K562 (cell line): ENCODE results near the gene RBM26. TPM values are rescaled to one million over a fixed set of nuclear protein-coding genes. Genes with fewer than 3 reads are reported as not detected.
A peak's percentile ranks its signal among the peaks of the same experiment; 100 is the strongest.

Experiments
- ATAC-seq: fragments of 200-7000 bp; cut with Tn5 transposase; 3 replicates; pipeline ENCODE4 v1.9.1; 2020; ENCODE audit warnings: moderate library complexity
- BruUV-seq: library from RNA; stranded (reverse); fragments of 400-500 nt; replicated peaks from 2 replicates; lab custom pipeline; 2021; lab: Mats Ljungman, UMichigan
- CTCF ChIA-PET: fragments of 300-600 bp; formaldehyde crosslinking; extraction: SDS; loops from one replicate; lab custom pipeline; 2021; ENCODE audit warnings: low intra/inter-chr PET ratio; lab: Yijun Ruan, JAX
- POLR2A ChIA-PET: fragments of 300-600, 350-650 bp; sonication (Branson Sonifier 250); formaldehyde crosslinking; extraction: SDS; loops from one replicate; lab custom pipeline; 2021; ENCODE audit warnings: antibody characterized with exemption, inconsistent platforms; lab: Yijun Ruan, JAX
- DNase-seq, 4 experiments: peaks; one replicate each; pipeline versions ENCODE4 v3.0.0 to v3.0.0-alpha.2; 2011 to 2018; ENCODE audit warnings: low spot score in 3 of 4, mixed read lengths in 3 of 4; ENCODE audit errors: extremely low read depth in 1 of 4
- FAIRE-seq: peaks from 2 replicates; lab custom pipeline; 2011; peaks lifted over from hg19 to GRCh38; lab: Jason Lieb, UNC
- H2AFZ ChIP-seq: 2 replicates; pipeline ENCODE4 v1.6.0; 2011; ENCODE audit warnings: low read depth, low read length, control low read depth, inconsistent platforms
- H3K27ac ChIP-seq: fragments of 200-600 bp; 3 replicates; pipeline ENCODE4 v1.8.0; 2011; ENCODE audit warnings: low read depth, mild to moderate bottlenecking, control low read depth, inconsistent platforms, low read length, moderate library complexity, mixed read lengths; ENCODE audit errors: extremely low read depth
- H3K27me3 ChIP-seq, 2 experiments: fragments of 300-600 bp in 1 of 2; 2 replicates in 1 of 2; 3 replicates in 1 of 2; pipeline versions ENCODE4 v1.6.0 to v1.8.0; 2011; ENCODE audit warnings: inconsistent platforms in 2 of 2, low read length in 2 of 2, mild to moderate bottlenecking in 1 of 2, mixed read lengths in 1 of 2, moderate library complexity in 1 of 2; ENCODE audit not compliant: control insufficient read depth in 2 of 2, insufficient read depth in 2 of 2
- H3K36me3 ChIP-seq: fragments of 300-600 bp; 3 replicates; pipeline ENCODE4 v1.8.0; 2011; ENCODE audit warnings: mild to moderate bottlenecking, low read length, inconsistent platforms; ENCODE audit not compliant: control insufficient read depth, insufficient read depth
- H3K4me1 ChIP-seq, 2 experiments: fragments of 200-600 bp in 1 of 2; replicated peaks in 1 of 2; 2 replicates in 1 of 2; 3 replicates in 1 of 2; pipeline versions ENCODE4 v1.5.1 to v1.8.0; 2011; ENCODE audit warnings: inconsistent platforms in 2 of 2, low read length in 2 of 2, mild to moderate bottlenecking in 1 of 2, mixed read lengths in 1 of 2, moderate library complexity in 1 of 2; ENCODE audit not compliant: control insufficient read depth in 2 of 2, insufficient read depth in 2 of 2
- H3K4me2 ChIP-seq: 2 replicates; pipeline ENCODE4 v1.6.1; 2011; ENCODE audit warnings: low read length, control low read depth, inconsistent platforms, mixed read lengths; ENCODE audit not compliant: insufficient read depth
- H3K4me3 ChIP-seq: fragments of 200-600 bp; sonication (generic), shearing (Covaris generic); 2 replicates; pipeline ENCODE4 v1.5.1; 2016; ENCODE audit warnings: control low read depth, inconsistent platforms
- H3K79me2 ChIP-seq: fragments of 200-600 bp; 3 replicates; pipeline ENCODE4 v1.8.0; 2011; ENCODE audit warnings: low read length, inconsistent platforms; ENCODE audit not compliant: control insufficient read depth, insufficient read depth
- H3K9ac ChIP-seq, 2 experiments: 2 replicates each; pipeline versions ENCODE4 v1.6.0 to v1.6.1; 2011; ENCODE audit warnings: low read depth in 2 of 2, low read length in 2 of 2, control low read depth in 1 of 2, inconsistent platforms in 1 of 2, mild to moderate bottlenecking in 1 of 2, mixed read lengths in 1 of 2; ENCODE audit not compliant: insufficient read depth in 1 of 2
- H3K9me1 ChIP-seq: one replicate; pipeline ENCODE4 v1.6.0; 2011; ENCODE audit warnings: inconsistent platforms, mild to moderate bottlenecking, low read length, moderate library complexity; ENCODE audit not compliant: control insufficient read depth, insufficient read depth
- H3K9me3 ChIP-seq: replicated peaks from 2 replicates; pipeline ENCODE4 v1.5.1; 2011; ENCODE audit warnings: low read depth, low read length, inconsistent platforms; ENCODE audit not compliant: control insufficient read depth, insufficient read depth
- H4K20me1 ChIP-seq: replicated peaks from 2 replicates; pipeline ENCODE4 v1.6.1; 2011; ENCODE audit warnings: low read length, inconsistent platforms, mixed read lengths; ENCODE audit not compliant: control insufficient read depth, insufficient read depth
- CBFA2T3 ChIP-seq: fragments of 450-650 bp; IDR thresholded peaks from 2 replicates; pipeline ENCODE4 v1.6.1; 2017
- CCAR2 ChIP-seq: fragments of 200-400 bp; formaldehyde crosslinking; IDR thresholded peaks from 2 replicates; pipeline ENCODE4 v1.6.1; 2017; ENCODE audit warnings: mild to moderate bottlenecking, low read depth, low read length
- MAX ChIP-seq: sonication (generic); formaldehyde crosslinking; IDR thresholded peaks from 2 replicates; pipeline ENCODE4 v1.9.0; 2022; ENCODE audit warnings: mild to moderate bottlenecking, missing genetic modification reagents
- MEF2A ChIP-seq: IDR thresholded peaks from 2 replicates; pipeline ENCODE4 v1.6.1; 2011; ENCODE audit warnings: low read depth, mild to moderate bottlenecking, low read length, moderate library complexity; ENCODE audit not compliant: control insufficient read depth
- MLLT1 ChIP-seq, 2 experiments: fragments of 450-650 bp; IDR thresholded peaks; 2 replicates each; pipeline ENCODE4 v1.6.1; 2016
- NFIC ChIP-seq: fragments of 450-650 bp; IDR thresholded peaks from 2 replicates; pipeline ENCODE4 v1.6.1; 2017; ENCODE audit warnings: mild to moderate bottlenecking, inconsistent platforms
- RFX1 ChIP-seq: fragments of 450-650 bp; IDR thresholded peaks from 2 replicates; pipeline ENCODE4 v1.6.1; 2016; ENCODE audit warnings: mild to moderate bottlenecking, moderate library complexity
- SOX6 ChIP-seq: fragments of 450-650 bp; IDR thresholded peaks from 2 replicates; pipeline ENCODE4 v1.6.1; 2014; ENCODE audit warnings: mild to moderate bottlenecking
- TCF3 ChIP-seq: sonication (generic); formaldehyde crosslinking; IDR thresholded peaks from 2 replicates; pipeline ENCODE4 v1.4.0; 2020; ENCODE audit warnings: mild to moderate bottlenecking, missing genetic modification reagents
- ZBTB17 ChIP-seq: fragments of 450-650 bp; formaldehyde crosslinking; IDR thresholded peaks from 2 replicates; pipeline ENCODE4 v1.4.0; 2020; ENCODE audit warnings: mild to moderate bottlenecking
- WGBS: fragments of 100-300 bp; shearing (Covaris generic); methylation state at CpG from one replicate; pipeline ENCODE4 v1.1.6; 2016; ENCODE audit warnings: low coverage, mixed read lengths; ENCODE audit not compliant: insufficient coverage; ENCODE audit errors: missing lambda C conversion rate; 5-methylcytosine and 5-hydroxymethylcytosine counted together
- in situ Hi-C: fragments of 300-500 bp; cut with MboI; formaldehyde crosslinking; loops from 4 replicates; pipeline ENCODE4 v1.15.0; 2018; ENCODE audit warnings: inconsistent platforms, mixed read lengths
- intact Hi-C: fragments of 100-400 bp; cut with micrococcal nuclease; formaldehyde crosslinking; loops from 2 replicates; pipeline ENCODE4 v1.14.2; 2022
- polyA plus RNA-seq, 8 experiments: library from polyadenylated mRNA; depleted of rRNA in 4 of 8; stranded (reverse) in 5 of 8; unstranded in 3 of 8; fragments of >200 nt; fragmentation: Nextera tagmentation in 2 of 8; fragmentation: Illumina TruSeq in 1 of 8; extraction: Ambion mirVana in 2 of 8; extraction: Trizol in 1 of 8; gene quantifications; 2 replicates each; pipeline versions ENCODE4 v1.2.1 to v1.2.3, GENCODE V29; 2011 to 2014; ENCODE audit warnings: inconsistent platforms in 1 of 8, missing spikeins in 1 of 8
- total RNA-seq, 7 experiments: library from RNA; depleted of rRNA in 6 of 7; stranded (reverse); fragments of >200 nt in 6 of 7; fragmentation: Illumina TruSeq in 2 of 7; extraction: Trizol in 2 of 7; gene quantifications; 2 replicates each; pipeline versions ENCODE4 v1.2.1 to v1.2.3, GENCODE V29; 2011 to 2021; ENCODE audit warnings: low replicate concordance in 1 of 7

RBM26 gene
- total and polyA plus RNA-seq, 9 of the 15 experiments (the other 6 are each of a cell fraction or from before 2014, with no cell fraction given): 10.0 to 42.4 (median 26.4) TPM

- no peak for FAIRE-seq
Observed at GRCh38 chr13:79314652-79315051, 91.4 kb downstream of the RBM26 start.

GRCh38 chr13:79312340-79312855 lies 93.7 kb downstream of the RBM26 start:
- Histone ChIP-seq H3K27ac (no peak overlapping the region), H3K9me3 (no peaks in the 10 kb centered on the region), H3K4me1 (peaks cover 0 to 2% of the 10 kb centered on the region in 2 experiments; a peak in 1 of 5 replicates), H4K20me1 (no peaks in the 10 kb centered on the region; the same call in 1 of the 2 replicates), H3K9ac (no peak overlapping the region), H3K79me2 (no peaks in the 10 kb centered on the region), H2AFZ (no peak overlapping the region), H3K4me2 (no peak overlapping the region), H3K4me3 (no peak overlapping the region), H3K9me1 (no peaks in the 10 kb centered on the region), H3K27me3 (no peaks in the 10 kb centered on the region), H3K36me3 (peaks cover 11% of the 10 kb centered on the region; the same call in 1 of the 3 replicates)
- no peak for FAIRE-seq
- intact Hi-C loops: no loop called here
- no peak for DNase-seq
- POLR2A ChIA-PET: no interaction called here
- in situ Hi-C loops: no loop called here
- TF ChIP-seq MLLT1 (IDR thresholded peaks at IDR 0.05) (no peak), ZBTB17 (CRISPR knock-in tag) (no peak), NFIC (peak; percentile 60)
- CTCF ChIA-PET: no interaction called here
- 96% methylated on average over 2 of the region's 2 CpGs for WGBS
- BruUV-seq: no TSS peak
- no peak for ATAC-seq

More at GRCh38 chr13:79314652-79315051, 91.4 kb downstream of the RBM26 start:
- H3K4me3 ChIP-seq: no peak overlapping the region
- peaks cover 0 to 2% of the 10 kb centered on the region in 2 experiments; a peak in 1 of 5 replicates for H3K4me1 ChIP-seq
- intact Hi-C loops: no loop called here
- no peaks in the 10 kb centered on the region for H3K79me2 ChIP-seq
- no peak overlapping the region for H2AFZ ChIP-seq
- peaks cover 31% of the 10 kb centered on the region; the same call in 2 of the 3 replicates for H3K36me3 ChIP-seq
- ATAC-seq (peak; percentile 29; the same call in 1 of the 3 replicates), DNase-seq (no peak)
- in situ Hi-C loops: no loop called here
- no peak overlapping the region for H3K9ac ChIP-seq
- H3K9me1 ChIP-seq: no peaks in the 10 kb centered on the region
- no peaks in the 10 kb centered on the region for H3K27me3 ChIP-seq
- TF ChIP-seq MAX (CRISPR knock-in tag) (no peak), CCAR2 (no peak), TCF3 (0 out of 2 replicates have a peak, but pooled peaks have one; percentile 34), SOX6 (no peak), RFX1 (no peak), CBFA2T3 (0 out of 2 replicates have a peak, but pooled peaks have one; percentile 6), MEF2A (0 out of 2 replicates have a peak, but pooled peaks have one; percentile 15)
- CTCF ChIA-PET: no interaction called here
- BruUV-seq: no TSS peak
- H3K4me2 ChIP-seq: no peak overlapping the region
- WGBS: 48% methylated on average over 3 of the region's 3 CpGs
- no peaks in the 10 kb centered on the region for H3K9me3 ChIP-seq
- POLR2A ChIA-PET: no interaction called here
- H4K20me1 ChIP-seq: no peaks in the 10 kb centered on the region
- no peak overlapping the region for H3K27ac ChIP-seq
